Spleen (tissue), 7 donors: ENCODE data around the gene ADM.

Source experiments
- CTCF ChIP-seq, 11 experiments: fragments of 200-600 bp in 7 of 11; fragments of 450-650 bp in 4 of 11; sonication (generic) in 4 of 11; IDR thresholded peaks in 8 of 11; conservative IDR thresholded peaks in 3 of 11; 1 replicate in 7 of 11; 2 replicates in 4 of 11; pipeline versions ENCODE4 v1.4.0 to v1.8.0; 2016 to 2021; ENCODE audit warnings: antibody characterized with exemption in 11 of 11, inconsistent platforms in 4 of 11, mild to moderate bottlenecking in 1 of 11
- POLR2A ChIP-seq, 3 donors: fragments of 450-650 bp; IDR thresholded peaks; one replicate each; pipeline ENCODE4 v1.5.1; 2017; ENCODE audit warnings: antibody characterized with exemption in 3 of 3, mild to moderate bottlenecking in 1 of 3
- POLR2AphosphoS5 ChIP-seq, 3 donors: sonication (generic); formaldehyde crosslinking; IDR thresholded peaks; one replicate each; pipeline ENCODE4 v1.5.1; 2017; ENCODE audit warnings: antibody characterized with exemption in 3 of 3
- donor health status: DM: no; HTN: no; CAD: no; lungs with moderate emphysema.
- donor health status: DM: no; HTN: no; CAD: no.
- donor health status: DM: no; HTN: no; CAD: no.

DNA sequence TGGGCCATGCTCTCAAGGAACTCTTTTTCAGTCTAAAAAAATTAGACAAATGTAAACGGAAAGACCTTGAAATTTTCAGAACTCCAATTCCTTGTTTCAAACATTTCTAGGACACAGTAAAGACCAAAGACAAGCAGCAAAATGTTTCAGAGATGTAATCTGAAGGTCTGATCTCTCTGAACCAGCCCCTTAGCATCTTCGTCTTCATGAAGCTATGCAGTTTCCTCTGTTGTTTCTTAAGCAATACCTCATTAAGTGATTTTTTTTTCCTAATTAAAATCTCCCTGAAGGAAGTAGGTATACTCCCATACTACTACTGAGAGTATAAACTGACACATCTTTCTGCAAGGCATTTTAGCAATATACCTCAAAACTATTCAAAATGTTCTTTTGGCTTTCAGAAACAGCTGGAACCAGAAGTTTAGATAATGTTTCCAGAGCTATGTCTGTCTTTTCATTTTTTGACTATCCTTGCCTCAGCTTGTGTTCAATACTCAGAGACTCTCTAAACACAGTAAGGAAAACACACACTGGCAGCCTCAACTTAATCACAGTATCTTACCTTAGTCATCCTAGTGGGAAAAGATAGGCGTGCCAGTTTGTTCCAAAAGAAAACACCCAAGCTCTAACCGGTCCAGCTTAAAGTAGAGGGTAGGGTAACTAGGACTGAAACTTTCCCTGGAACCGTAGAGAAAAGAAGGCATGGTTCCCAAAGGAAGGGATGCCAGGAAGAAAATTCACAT lies 36.0 kb upstream of the ADM start:
- TF ChIP-seq CTCF (IDR thresholded peaks at IDR 0.05 in 8 of 11, conservative IDR thresholded peaks at IDR 0.05 in 3 of 11) (no peak), POLR2A (IDR thresholded peaks at IDR 0.05) (no peak), POLR2AphosphoS5 (IDR thresholded peaks at IDR 0.05) (no peak)
